Measurements from ENCODE around the gene ATOSB. TPM values are rescaled to one million over a fixed set of nuclear protein-coding genes. Genes with fewer than 3 reads are reported as not detected.

Gene ATOSB
- polyA plus RNA-seq, 1 donor (not counting 4 experiments of a cell fraction or from before 2014, with no cell fraction given) = 32.7 TPM

GRCh38 chr9:35085078-35085477, 30.6 kb downstream of the ATOSB start:
- Histone ChIP-seq H3K79me2 (ENCODE audit: control insufficient read depth, insufficient read depth, low read length) (no peaks in the 10 kb centered on the region), H3K27ac (ENCODE audit: control insufficient read depth, insufficient read depth, low read length) (no peak overlapping the region), H3K9me3 (ENCODE audit: control insufficient read depth, low read depth, low read length) (no peaks in the 10 kb centered on the region), H3K4me3 (ENCODE audit: control insufficient read depth in 2 of 3, extremely low read depth in 1 of 3, insufficient read depth in 2 of 3, low read depth in 1 of 3, low read length in 3 of 3) (no peak overlapping the region), H3K9ac (ENCODE audit: control insufficient read depth, extremely low read depth, insufficient read depth, low read length) (no peak overlapping the region), H3K27me3 (ENCODE audit: control insufficient read depth, extremely low read depth, insufficient read depth, low read length) (no peaks in the 10 kb centered on the region), H3K4me1 (ENCODE audit: control insufficient read depth, extremely low read depth, insufficient read depth, low read length) (no peaks in the 10 kb centered on the region), H2AFZ (ENCODE audit: control insufficient read depth, low read length) (no peak overlapping the region), H4K20me1 (ENCODE audit: control insufficient read depth, extremely low read depth, insufficient read depth, low read length) (no peaks in the 10 kb centered on the region), H3K4me2 (ENCODE audit: control insufficient read depth, extremely low read depth, insufficient read depth, low read depth, low read length) (no peak overlapping the region), H3K9me1 (ENCODE audit: control insufficient read depth, extremely low read depth, insufficient read depth, low read length) (no peaks in the 10 kb centered on the region), H3K36me3 (ENCODE audit: control insufficient read depth in 2 of 2, extremely low read depth in 1 of 2, insufficient read depth in 2 of 2, low read length in 2 of 2) (peaks cover 12 to 14% of the 10 kb centered on the region in 2 experiments)
- FAIRE-seq (no peak), DNase-seq (ENCODE audit: low read depth, low spot score) (no peak)
- TF ChIP-seq EZH2 (IDR thresholded peaks at IDR 0.05; ENCODE audit: low read length) = no peak
- TF ChIP-seq, protein P1, sequence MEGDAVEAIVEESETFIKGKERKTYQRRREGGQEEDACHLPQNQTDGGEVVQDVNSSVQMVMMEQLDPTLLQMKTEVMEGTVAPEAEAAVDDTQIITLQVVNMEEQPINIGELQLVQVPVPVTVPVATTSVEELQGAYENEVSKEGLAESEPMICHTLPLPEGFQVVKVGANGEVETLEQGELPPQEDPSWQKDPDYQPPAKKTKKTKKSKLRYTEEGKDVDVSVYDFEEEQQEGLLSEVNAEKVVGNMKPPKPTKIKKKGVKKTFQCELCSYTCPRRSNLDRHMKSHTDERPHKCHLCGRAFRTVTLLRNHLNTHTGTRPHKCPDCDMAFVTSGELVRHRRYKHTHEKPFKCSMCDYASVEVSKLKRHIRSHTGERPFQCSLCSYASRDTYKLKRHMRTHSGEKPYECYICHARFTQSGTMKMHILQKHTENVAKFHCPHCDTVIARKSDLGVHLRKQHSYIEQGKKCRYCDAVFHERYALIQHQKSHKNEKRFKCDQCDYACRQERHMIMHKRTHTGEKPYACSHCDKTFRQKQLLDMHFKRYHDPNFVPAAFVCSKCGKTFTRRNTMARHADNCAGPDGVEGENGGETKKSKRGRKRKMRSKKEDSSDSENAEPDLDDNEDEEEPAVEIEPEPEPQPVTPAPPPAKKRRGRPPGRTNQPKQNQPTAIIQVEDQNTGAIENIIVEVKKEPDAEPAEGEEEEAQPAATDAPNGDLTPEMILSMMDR (optimal IDR thresholded peaks at IDR 0.05 in 1 of 3, IDR thresholded peaks at IDR 0.05 in 1 of 3, conservative IDR thresholded peaks at IDR 0.05 in 1 of 3; ENCODE audit: extremely low read depth in 1 of 3, insufficient read depth in 2 of 3, low read length in 3 of 3) = no peak
- dilution Hi-C loops (cut with MboI; ENCODE audit: extremely low pct_ligation_motif_present, low sequenced_read_pairs) = no loop called here

DNA sequence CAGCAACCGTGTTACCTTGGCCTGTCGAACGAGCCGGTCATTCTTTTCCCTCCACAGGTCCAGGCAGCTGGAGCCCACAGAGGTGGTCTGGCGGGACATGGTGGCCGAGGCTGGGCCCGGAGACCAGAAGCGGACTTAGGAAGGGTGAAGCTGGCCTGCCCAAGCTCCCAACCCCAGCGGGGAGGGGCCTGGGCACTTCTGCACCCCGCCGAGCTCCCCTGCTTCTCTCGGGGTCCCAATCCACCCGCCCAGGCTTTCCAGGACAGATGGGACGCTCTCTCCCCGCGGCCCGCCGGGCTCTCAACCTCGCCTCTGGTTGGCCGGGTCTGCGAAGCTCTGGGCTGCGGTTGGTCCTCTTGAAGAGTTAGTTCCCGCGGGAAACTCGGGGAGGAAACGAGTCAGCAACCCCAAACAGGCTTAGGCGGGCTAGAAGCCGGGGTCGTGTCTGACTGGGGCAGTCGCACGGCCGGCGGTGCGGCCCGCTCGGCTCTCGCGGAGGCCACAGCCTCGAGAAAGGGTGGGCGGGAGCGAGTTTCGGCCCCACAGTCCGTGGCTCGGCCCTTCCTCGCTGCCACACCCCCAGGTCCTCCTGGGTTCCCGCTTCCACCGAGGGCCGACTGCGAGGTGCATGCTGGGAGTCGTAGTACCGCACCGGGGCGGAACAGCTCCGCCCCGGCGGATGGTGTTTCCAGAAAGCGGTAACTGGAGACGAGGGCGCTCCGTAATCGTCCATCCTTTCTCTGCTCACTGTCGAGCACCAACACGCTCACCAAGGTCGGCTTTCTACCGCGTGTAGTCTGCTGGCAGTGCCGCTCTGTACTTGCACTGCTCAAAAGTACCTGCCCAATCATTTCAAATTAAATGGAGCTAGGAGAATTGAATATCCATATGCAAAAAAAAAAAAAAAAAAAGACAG, 36.0 kb downstream of the ATOSB start, which contains the start of gene FANCG:
FANCG (minus strand) TSS at position 517 of the 916 bp plus-strand sequence; CDS start at position 99, 418 bp downstream.
- no peak for DNase-seq (ENCODE audit: low read depth, low spot score)
- Histone ChIP-seq H4K20me1 (ENCODE audit: control insufficient read depth, extremely low read depth, insufficient read depth, low read length) (no peaks in the 10 kb centered on the region), H3K4me2 (ENCODE audit: control insufficient read depth, extremely low read depth, insufficient read depth, low read depth, low read length) (peak within 1 kb of the TSS; percentile 93), H3K27ac (ENCODE audit: control insufficient read depth, insufficient read depth, low read length) (peak within 1 kb of the TSS; percentile 76), H3K4me3 (ENCODE audit: control insufficient read depth in 2 of 3, extremely low read depth in 1 of 3, insufficient read depth in 2 of 3, low read depth in 1 of 3, low read length in 3 of 3) (peak within 1 kb of the TSS; percentile 51 to 93 (median 84)), H3K9me3 (ENCODE audit: control insufficient read depth, low read depth, low read length) (no peaks in the 10 kb centered on the region), H3K9me1 (ENCODE audit: control insufficient read depth, extremely low read depth, insufficient read depth, low read length) (no peaks in the 10 kb centered on the region), H2AFZ (ENCODE audit: control insufficient read depth, low read length) (peak within 1 kb of the TSS; percentile 87), H3K27me3 (ENCODE audit: control insufficient read depth, extremely low read depth, insufficient read depth, low read length) (no peaks in the 10 kb centered on the region), H3K4me1 (ENCODE audit: control insufficient read depth, extremely low read depth, insufficient read depth, low read length) (peaks cover 12% of the 10 kb centered on the region), H3K36me3 (ENCODE audit: control insufficient read depth in 2 of 2, extremely low read depth in 1 of 2, insufficient read depth in 2 of 2, low read length in 2 of 2) (peaks cover 0 to 4% of the 10 kb centered on the region in 2 experiments), H3K9ac (ENCODE audit: control insufficient read depth, extremely low read depth, insufficient read depth, low read length) (peak within 1 kb of the TSS; percentile 82), H3K79me2 (ENCODE audit: control insufficient read depth, insufficient read depth, low read length) (peaks cover 16% of the 10 kb centered on the region)
- FAIRE-seq = peak; percentile 49
- dilution Hi-C loops (cut with MboI; ENCODE audit: extremely low pct_ligation_motif_present, low sequenced_read_pairs) = no loop called here
- TF ChIP-seq, protein P1 (optimal IDR thresholded peaks at IDR 0.05 in 1 of 3, IDR thresholded peaks at IDR 0.05 in 1 of 3, conservative IDR thresholded peaks at IDR 0.05 in 1 of 3; ENCODE audit: extremely low read depth in 1 of 3, insufficient read depth in 2 of 3, low read length in 3 of 3) = no peak
- no peak for TF ChIP-seq EZH2 (IDR thresholded peaks at IDR 0.05; ENCODE audit: low read length)

Measured in keratinocyte (primary cell).